K562 (cell line): ENCODE measurements around the gene LCNL1.
"Not testable (repeated sequence)": the region's sequence is repeated elsewhere in the genome, so short reads cannot be mapped to it uniquely, and the experiment has no call there.

Experiments
- CTCF ChIP-seq, 3 experiments: IDR thresholded peaks in 2 of 3; conservative IDR thresholded peaks in 1 of 3; 2 replicates each; pipeline ENCODE4 v1.5.1; 2011 to 2012; ENCODE audit warnings: low read length in 3 of 3, mild to moderate bottlenecking in 3 of 3, control low read depth in 2 of 3, improper control_type of control experiment in 1 of 3, inconsistent platforms in 1 of 3, low read depth in 1 of 3, mixed read lengths in 1 of 3, moderate library complexity in 1 of 3; ENCODE audit not compliant: insufficient read depth in 2 of 3
- E2F5 ChIP-seq: sonication (generic); formaldehyde crosslinking; IDR thresholded peaks from 2 replicates; pipeline ENCODE4 v1.8.0; 2022; ENCODE audit warnings: mild to moderate bottlenecking, missing genetic modification reagents
- GTF2F1 ChIP-seq: IDR thresholded peaks from 2 replicates; pipeline ENCODE4 v1.6.1; 2011; ENCODE audit warnings: low read depth, low read length, improper control_type of control experiment
- HDAC6 ChIP-seq: IDR thresholded peaks from 2 replicates; pipeline ENCODE4 v1.6.1; 2012; ENCODE audit warnings: low read depth, mild to moderate bottlenecking, control low read depth, inconsistent platforms, low read length, moderate library complexity
- KAT7 ChIP-seq: sonication (generic); formaldehyde crosslinking; IDR thresholded peaks from 2 replicates; pipeline ENCODE4 v1.8.0; 2022; ENCODE audit warnings: missing genetic modification reagents, mild to moderate bottlenecking, borderline replicate concordance
- REST ChIP-seq, 2 experiments: fragments of 450-650 bp; formaldehyde crosslinking in 1 of 2; IDR thresholded peaks; 2 replicates each; pipeline versions ENCODE4 v1.4.0 to v1.6.1; 2014 to 2020; ENCODE audit warnings: mild to moderate bottlenecking in 2 of 2, borderline replicate concordance in 1 of 2, low read depth in 1 of 2
- RFX5 ChIP-seq: IDR thresholded peaks from 2 replicates; pipeline ENCODE4 v1.6.1; 2011; ENCODE audit warnings: low read depth, mild to moderate bottlenecking, improper control_type of control experiment, low read length
- SIN3A ChIP-seq, 2 experiments: fragments of 150-350 bp in 1 of 2; IDR thresholded peaks; 2 replicates each; pipeline ENCODE4 v1.6.1; 2011 to 2016; ENCODE audit warnings: borderline replicate concordance in 2 of 2, low read depth in 2 of 2, low read length in 2 of 2, mild to moderate bottlenecking in 2 of 2, moderate library complexity in 2 of 2; ENCODE audit not compliant: control insufficient read depth in 1 of 2
- SREBF1 ChIP-seq: fragments of 150-350 bp; IDR thresholded peaks from 2 replicates; pipeline ENCODE4 v1.6.1; 2014; ENCODE audit warnings: antibody characterized with exemption, low read depth, low read length, borderline replicate concordance
- SRSF3 ChIP-seq: fragments of 200-400 bp; formaldehyde crosslinking; IDR thresholded peaks from 2 replicates; pipeline ENCODE4 v1.6.1; 2016; ENCODE audit warnings: mild to moderate bottlenecking, low read length, moderate library complexity; ENCODE audit not compliant: insufficient read depth
- TAF1 ChIP-seq: IDR thresholded peaks from 2 replicates; pipeline ENCODE4 v1.6.1; 2011; ENCODE audit warnings: mild to moderate bottlenecking, low read length, moderate library complexity; ENCODE audit not compliant: insufficient read depth, control insufficient read depth, severe bottlenecking; ENCODE audit errors: extremely low read depth
- ZBTB11 ChIP-seq, 3 experiments: fragments of 200-800 bp in 1 of 3; fragments of 250-450 bp in 1 of 3; fragments of 450-650 bp in 1 of 3; sonication (Bioruptor Pico) in 1 of 3; sonication (Bioruptor generic) in 1 of 3; formaldehyde crosslinking in 1 of 3; IDR thresholded peaks; 2 replicates each; pipeline versions ENCODE4 v1.6.1 to v1.8.0; 2016 to 2022; ENCODE audit warnings: mild to moderate bottlenecking in 2 of 3, missing genetic modification characterization in 2 of 3, missing compliant biosample characterization in 1 of 3, moderate library complexity in 1 of 3

GRCh38 chr9:137004285-137004684 is 21.5 kb downstream of the LCNL1 start:
- TF ChIP-seq KAT7 (CRISPR knock-in tag); REST (CRISPR knock-in tag; IDR thresholded peaks at IDR 0.05; ENCODE audit: low read depth); E2F5; SRSF3; GTF2F1; SIN3A (IDR thresholded peaks at IDR 0.05; ENCODE audit: borderline replicate concordance in 2 of 2, control insufficient read depth in 1 of 2, low read depth in 2 of 2, low read length in 2 of 2); ZBTB11 (CRISPR knock-in tag; IDR thresholded peaks at IDR 0.05); SREBF1; HDAC6; TAF1; RFX5: not testable (repeated sequence)
- peak; percentile 30 to 41 (median 40); a peak in 4 of 6 replicates for TF ChIP-seq CTCF (IDR thresholded peaks at IDR 0.05 in 2 of 3, conservative IDR thresholded peaks at IDR 0.05 in 1 of 3; ENCODE audit: insufficient read depth in 2 of 3, low read depth in 1 of 3, low read length in 3 of 3)
- TF ChIP-seq REST (IDR thresholded peaks at IDR 0.05; ENCODE audit: borderline replicate concordance): peak; percentile 53; the same call in 1 of the 2 replicates
